CD14-positive monocyte (primary cell): ENCODE measurements around the gene LRRN4. TPM values are rescaled to one million over a fixed set of nuclear protein-coding genes. Genes with fewer than 3 reads are reported as not detected.

ENCODE experiments used
- DNase-seq, 3 donors: peaks; one replicate each; pipeline ENCODE4 v3.0.0-alpha.2; 2011 to 2022
- H2AFZ ChIP-seq: 2 replicates; pipeline ENCODE4 v1.6.0; 2012; ENCODE audit warnings: mild to moderate bottlenecking, low read depth, low read length, inconsistent platforms; ENCODE audit not compliant: insufficient read depth, poor library complexity, severe bottlenecking
- H3K27ac ChIP-seq, 2 donors: 1 replicate in 1 of 2; 2 replicates in 1 of 2; pipeline ENCODE4 v1.5.1; 2012 to 2013; ENCODE audit warnings: low read length in 2 of 2, control low read depth in 1 of 2, inconsistent platforms in 1 of 2, low read depth in 1 of 2, mild to moderate bottlenecking in 1 of 2
- H3K27me3 ChIP-seq, 2 donors: one replicate each; pipeline versions ENCODE4 v1.6.0 to v1.6.1; 2011 to 2013; ENCODE audit warnings: low read length in 2 of 2; ENCODE audit not compliant: control insufficient read depth in 2 of 2, insufficient read depth in 2 of 2
- H3K36me3 ChIP-seq, 2 donors: replicated peaks in 1 of 2; 1 replicate in 1 of 2; 2 replicates in 1 of 2; pipeline versions ENCODE4 v1.5.1 to v1.6.1; 2012 to 2013; ENCODE audit warnings: low read length in 2 of 2, control low read depth in 1 of 2, inconsistent platforms in 1 of 2, mild to moderate bottlenecking in 1 of 2; ENCODE audit not compliant: insufficient read depth in 2 of 2, control insufficient read depth in 1 of 2
- H3K4me1 ChIP-seq, 2 donors: 1 replicate in 1 of 2; 2 replicates in 1 of 2; pipeline versions ENCODE4 v1.5.1 to v1.6.1; 2012 to 2013; ENCODE audit warnings: low read length in 2 of 2, control low read depth in 1 of 2, inconsistent platforms in 1 of 2, mild to moderate bottlenecking in 1 of 2, moderate library complexity in 1 of 2; ENCODE audit not compliant: insufficient read depth in 2 of 2, control insufficient read depth in 1 of 2
- H3K4me2 ChIP-seq: replicated peaks from 2 replicates; pipeline ENCODE3; 2012; ENCODE audit warnings: low read length, moderate library complexity, mild to moderate bottlenecking; ENCODE audit not compliant: poor library complexity, severe bottlenecking; ENCODE audit errors: extremely low read depth
- H3K4me3 ChIP-seq, 3 experiments: fragments of 200-600 bp in 1 of 3; sonication (generic) in 1 of 3; replicated peaks in 1 of 3; 1 replicate in 2 of 3; 2 replicates in 1 of 3; pipeline ENCODE4 v1.5.1; 2011 to 2013; ENCODE audit warnings: low read length in 3 of 3, mild to moderate bottlenecking in 3 of 3, control low read depth in 2 of 3, low read depth in 2 of 3, inconsistent platforms in 1 of 3, moderate library complexity in 1 of 3
- H3K79me2 ChIP-seq: 2 replicates; pipeline ENCODE4 v1.6.0; 2012; ENCODE audit warnings: mild to moderate bottlenecking, control low read depth, inconsistent platforms, low read length, moderate library complexity; ENCODE audit not compliant: insufficient read depth
- H3K9ac ChIP-seq: 2 replicates; pipeline ENCODE4 v1.6.0; 2017; ENCODE audit warnings: low read length, mild to moderate bottlenecking; ENCODE audit not compliant: insufficient read depth, poor library complexity, severe bottlenecking
- H3K9me3 ChIP-seq, 2 donors: replicated peaks in 1 of 2; 1 replicate in 1 of 2; 2 replicates in 1 of 2; pipeline versions ENCODE4 v1.5.1 to v1.6.1; 2012 to 2013; ENCODE audit warnings: low read length in 2 of 2, control low read depth in 1 of 2; ENCODE audit not compliant: control insufficient read depth in 1 of 2, insufficient read depth in 1 of 2
- H4K20me1 ChIP-seq: 2 replicates; pipeline ENCODE4 v1.6.0; 2012; ENCODE audit warnings: mild to moderate bottlenecking, low read length, control low read depth, moderate library complexity; ENCODE audit not compliant: insufficient read depth
- H3K27ac Mint-ChIP-seq, 7 donors: one replicate each; pipeline ENCODE4 v1.8.0; 2020; ENCODE audit warnings: mild to moderate bottlenecking in 7 of 7, mixed read lengths in 7 of 7, moderate library complexity in 6 of 7, inconsistent platforms in 2 of 7
- H3K27me3 Mint-ChIP-seq, 3 donors: one replicate each; pipeline ENCODE4 v1.8.0; 2021 to 2022; ENCODE audit warnings: low read depth in 3 of 3, mild to moderate bottlenecking in 3 of 3, mixed read lengths in 3 of 3, moderate library complexity in 3 of 3, inconsistent platforms in 1 of 3
- H3K36me3 Mint-ChIP-seq, 2 donors: one replicate each; pipeline ENCODE4 v1.8.0; 2020; ENCODE audit warnings: mixed read lengths in 2 of 2, inconsistent platforms in 1 of 2, mild to moderate bottlenecking in 1 of 2
- H3K4me1 Mint-ChIP-seq: one replicate; pipeline ENCODE4 v1.8.0; 2020; ENCODE audit warnings: mild to moderate bottlenecking, mixed read lengths
- H3K4me3 Mint-ChIP-seq, 2 donors: one replicate each; pipeline ENCODE4 v1.8.0; 2020; ENCODE audit warnings: mild to moderate bottlenecking in 2 of 2, mixed read lengths in 2 of 2, moderate library complexity in 1 of 2
- H3K9me3 Mint-ChIP-seq, 7 donors: one replicate each; pipeline ENCODE4 v1.8.0; 2020 to 2022; ENCODE audit warnings: mixed read lengths in 7 of 7, mild to moderate bottlenecking in 6 of 7, moderate library complexity in 6 of 7, inconsistent platforms in 2 of 7
- WGBS: methylation state at CpG from one replicate; pipeline ENCODE4 v1.1.5; 2013; ENCODE audit warnings: missing lambda C conversion rate; ENCODE audit not compliant: insufficient coverage; 5-methylcytosine and 5-hydroxymethylcytosine counted together
- intact Hi-C, 2 donors: fragments of 100-400 bp; cut with micrococcal nuclease; formaldehyde crosslinking; loops; one replicate each; pipeline versions ENCODE4 v1.15.0 to v1.15.1; 2023
- polyA plus RNA-seq, 3 donors: library from polyadenylated mRNA; depleted of rRNA in 1 of 3; unstranded in 2 of 3; stranded (reverse) in 1 of 3; fragments of 300-500 nt in 2 of 3; fragments of >200 nt in 1 of 3; fragmentation: Illumina TruSeq in 2 of 3; gene quantifications; 1 replicate in 2 of 3; 2 replicates in 1 of 3; pipeline ENCODE4 v1.2.3, GENCODE V29; 2012 to 2021
- TF ChIP-seq, protein P1 (sequence below): fragments of 200-600 bp; IDR thresholded peaks from one replicate; pipeline ENCODE4 v1.8.0; 2022; ENCODE audit warnings: antibody characterized with exemption, mild to moderate bottlenecking

LRRN4 gene
- polyA plus RNA-seq, 3 donors: not detected

DNA sequence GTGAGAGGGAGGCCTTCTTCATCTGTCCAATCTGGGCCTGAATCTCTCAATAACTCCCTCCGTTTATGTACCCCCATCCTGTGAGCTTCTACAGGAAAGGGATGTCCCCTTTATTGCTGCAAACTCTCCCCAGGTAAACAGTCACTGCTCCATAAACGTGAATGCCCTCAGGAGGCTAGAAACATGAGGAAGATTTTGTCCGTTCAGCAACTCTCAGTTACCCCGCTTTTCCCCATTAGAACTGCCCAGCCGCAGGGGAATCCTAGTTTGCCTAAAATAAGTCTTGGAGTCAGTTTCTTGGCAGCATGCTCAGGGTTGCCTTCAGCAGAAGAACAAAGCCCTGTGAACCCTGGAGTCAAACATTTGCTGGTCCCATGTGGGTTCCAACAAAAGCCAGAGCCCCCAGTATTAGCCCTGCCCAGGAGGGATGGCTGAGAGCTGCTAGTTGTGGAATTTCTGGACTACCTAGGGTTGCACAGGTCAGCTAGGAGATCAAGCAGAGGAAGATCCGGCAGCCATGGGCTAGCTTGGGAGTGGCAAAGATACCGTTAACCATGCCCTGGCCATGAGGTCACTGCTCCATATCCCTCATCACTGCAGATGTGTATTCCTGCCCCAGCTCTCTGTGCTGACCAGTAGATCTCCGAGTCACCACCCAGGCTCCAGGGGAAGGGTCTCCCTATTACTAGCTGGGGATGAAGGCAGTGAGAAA is 640 bp downstream of the LRRN4 start:
- intact Hi-C loops: no loop called here
- Histone ChIP-seq H3K9ac (no peak overlapping the region), H3K27me3 (peaks cover 35 to 54% of the 10 kb centered on the region in 2 donors), H3K27ac (no peak overlapping the region), H3K4me1 (peaks cover 4 to 10% of the 10 kb centered on the region in 2 donors), H2AFZ (no peak overlapping the region), H3K4me2 (no peak overlapping the region), H3K36me3 (no peaks in the 10 kb centered on the region), H3K4me3 (no peak overlapping the region), H3K9me3 (peaks cover 0 to 8% of the 10 kb centered on the region in 2 donors), H3K79me2 (no peaks in the 10 kb centered on the region), H4K20me1 (no peaks in the 10 kb centered on the region)
- Mint-ChIP-seq H3K4me1 (peaks cover 15% of the 10 kb centered on the region), H3K4me3 (peak overlapping the region in 1 of 2 donors; percentile 84), H3K36me3 (peaks cover 0 to 3% of the 10 kb centered on the region in 2 donors), H3K27ac (peak overlapping the region in 2 of 7 donors; percentile 2 to 8), H3K9me3 (peaks cover 0 to 11% (median 0%) of the 10 kb centered on the region in 7 donors), H3K27me3 (peaks cover 41 to 56% (median 42%) of the 10 kb centered on the region in 3 donors)
- TF ChIP-seq, protein P1, sequence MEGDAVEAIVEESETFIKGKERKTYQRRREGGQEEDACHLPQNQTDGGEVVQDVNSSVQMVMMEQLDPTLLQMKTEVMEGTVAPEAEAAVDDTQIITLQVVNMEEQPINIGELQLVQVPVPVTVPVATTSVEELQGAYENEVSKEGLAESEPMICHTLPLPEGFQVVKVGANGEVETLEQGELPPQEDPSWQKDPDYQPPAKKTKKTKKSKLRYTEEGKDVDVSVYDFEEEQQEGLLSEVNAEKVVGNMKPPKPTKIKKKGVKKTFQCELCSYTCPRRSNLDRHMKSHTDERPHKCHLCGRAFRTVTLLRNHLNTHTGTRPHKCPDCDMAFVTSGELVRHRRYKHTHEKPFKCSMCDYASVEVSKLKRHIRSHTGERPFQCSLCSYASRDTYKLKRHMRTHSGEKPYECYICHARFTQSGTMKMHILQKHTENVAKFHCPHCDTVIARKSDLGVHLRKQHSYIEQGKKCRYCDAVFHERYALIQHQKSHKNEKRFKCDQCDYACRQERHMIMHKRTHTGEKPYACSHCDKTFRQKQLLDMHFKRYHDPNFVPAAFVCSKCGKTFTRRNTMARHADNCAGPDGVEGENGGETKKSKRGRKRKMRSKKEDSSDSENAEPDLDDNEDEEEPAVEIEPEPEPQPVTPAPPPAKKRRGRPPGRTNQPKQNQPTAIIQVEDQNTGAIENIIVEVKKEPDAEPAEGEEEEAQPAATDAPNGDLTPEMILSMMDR: no peak
- DNase-seq: no peak
- WGBS: 93% methylated on average over 7 of the region's 8 CpGs

DNA sequence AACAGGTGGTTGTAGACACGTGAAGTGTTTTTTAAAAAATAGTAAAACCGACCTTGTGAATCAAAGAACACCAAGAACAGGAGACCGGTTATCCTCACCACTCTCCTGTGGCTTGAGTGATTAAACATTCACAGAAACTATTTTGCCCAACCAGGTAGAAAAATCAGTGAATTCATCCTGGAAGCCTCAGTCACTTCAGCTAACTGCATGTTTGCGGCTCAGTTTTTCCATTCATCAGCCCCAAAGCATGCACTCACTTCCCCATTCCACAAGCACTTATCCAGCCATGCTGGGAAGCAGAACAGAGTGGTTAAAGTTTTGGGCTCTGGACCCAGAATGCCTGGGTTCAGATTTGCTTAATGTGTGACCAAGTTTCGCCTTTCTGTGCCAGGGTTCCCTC is 2.4 kb downstream of the LRRN4 start:
- Histone ChIP-seq H3K4me2 (no peak overlapping the region), H2AFZ (no peak overlapping the region), H3K9me3 (peaks cover 0 to 8% of the 10 kb centered on the region in 2 donors), H3K9ac (no peak overlapping the region), H3K4me1 (peaks cover 4 to 10% of the 10 kb centered on the region in 2 donors), H3K4me3 (no peak overlapping the region), H3K27ac (no peak overlapping the region), H4K20me1 (no peaks in the 10 kb centered on the region), H3K27me3 (peaks cover 35 to 48% of the 10 kb centered on the region in 2 donors), H3K36me3 (no peaks in the 10 kb centered on the region), H3K79me2 (no peaks in the 10 kb centered on the region)
- no peak for DNase-seq
- TF ChIP-seq, protein P1: no peak
- H3K4me3 Mint-ChIP-seq: peak overlapping the region in 1 of 2 donors; percentile 77
- H3K27ac Mint-ChIP-seq: no peak overlapping the region
- H3K27me3 Mint-ChIP-seq: peaks cover 33 to 52% (median 39%) of the 10 kb centered on the region in 3 donors
- WGBS: 47% methylated on average over 4 of the region's 5 CpGs
- H3K4me1 Mint-ChIP-seq: peaks cover 9% of the 10 kb centered on the region
- intact Hi-C loops: no loop called here
- H3K9me3 Mint-ChIP-seq: peaks cover 0 to 7% (median 0%) of the 10 kb centered on the region in 7 donors
- H3K36me3 Mint-ChIP-seq: peaks cover 0 to 3% of the 10 kb centered on the region in 2 donors
